NCI-H1436 (cell line): ENCODE measurements around the gene UROC1.

ENCODE experiments used
- DNase-seq: peaks from one replicate; lab custom pipeline; 2025; lab: John Stamatoyannopoulos, UW

Gene UROC1

DNA sequence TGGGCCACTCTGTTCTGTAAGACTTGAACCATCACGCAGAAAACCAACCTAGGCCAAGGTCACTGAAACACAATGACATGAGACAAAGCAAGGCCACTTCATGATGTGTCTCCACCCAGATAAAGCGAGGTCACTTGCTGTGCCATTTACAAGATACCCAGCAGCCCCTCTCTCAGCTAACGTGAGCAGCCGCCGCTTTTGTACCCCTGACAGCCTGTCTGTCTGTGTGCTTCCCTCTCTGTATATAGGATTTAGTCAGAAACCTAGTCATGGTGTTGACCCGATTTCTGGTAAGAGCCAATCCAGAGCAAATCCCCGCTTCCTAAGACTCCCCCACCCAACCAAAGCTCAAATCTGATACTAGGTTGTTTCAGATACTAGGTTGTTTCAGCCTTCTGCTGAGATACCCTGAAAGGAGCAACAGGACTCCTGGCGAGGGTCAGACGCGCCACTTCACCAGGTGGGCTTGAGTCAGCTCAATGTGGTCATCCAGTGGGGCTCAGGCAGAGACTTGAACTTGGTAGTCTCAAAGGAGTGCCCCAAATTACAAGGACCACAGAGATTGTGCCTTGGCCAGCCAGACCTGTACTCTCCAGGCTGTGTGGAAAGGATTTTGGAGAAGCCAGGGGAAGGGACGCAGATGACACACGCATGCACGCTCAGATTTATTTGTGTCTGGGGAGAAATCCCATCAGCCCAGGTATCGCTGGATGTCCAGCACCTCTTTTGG lies 38.8 kb downstream of the UROC1 start:
- no peak for DNase-seq

DNA sequence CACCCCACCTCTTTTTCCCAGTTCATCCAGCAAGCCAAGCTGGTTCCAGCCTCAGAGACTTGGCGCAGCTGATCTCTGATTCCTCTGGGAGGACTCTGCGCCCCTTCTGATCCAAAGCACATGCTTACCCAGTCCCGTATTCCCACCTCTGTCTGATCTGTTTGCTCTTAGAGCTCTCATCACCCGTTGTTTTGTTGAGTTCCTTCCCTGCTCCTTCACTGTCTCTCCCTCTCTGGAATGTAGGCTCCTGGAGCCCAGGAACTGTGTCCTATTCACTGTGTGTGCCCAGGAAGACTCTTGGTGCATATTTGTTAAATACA lies 40.6 kb downstream of the UROC1 start:
- DNase-seq, result no peak

DNA sequence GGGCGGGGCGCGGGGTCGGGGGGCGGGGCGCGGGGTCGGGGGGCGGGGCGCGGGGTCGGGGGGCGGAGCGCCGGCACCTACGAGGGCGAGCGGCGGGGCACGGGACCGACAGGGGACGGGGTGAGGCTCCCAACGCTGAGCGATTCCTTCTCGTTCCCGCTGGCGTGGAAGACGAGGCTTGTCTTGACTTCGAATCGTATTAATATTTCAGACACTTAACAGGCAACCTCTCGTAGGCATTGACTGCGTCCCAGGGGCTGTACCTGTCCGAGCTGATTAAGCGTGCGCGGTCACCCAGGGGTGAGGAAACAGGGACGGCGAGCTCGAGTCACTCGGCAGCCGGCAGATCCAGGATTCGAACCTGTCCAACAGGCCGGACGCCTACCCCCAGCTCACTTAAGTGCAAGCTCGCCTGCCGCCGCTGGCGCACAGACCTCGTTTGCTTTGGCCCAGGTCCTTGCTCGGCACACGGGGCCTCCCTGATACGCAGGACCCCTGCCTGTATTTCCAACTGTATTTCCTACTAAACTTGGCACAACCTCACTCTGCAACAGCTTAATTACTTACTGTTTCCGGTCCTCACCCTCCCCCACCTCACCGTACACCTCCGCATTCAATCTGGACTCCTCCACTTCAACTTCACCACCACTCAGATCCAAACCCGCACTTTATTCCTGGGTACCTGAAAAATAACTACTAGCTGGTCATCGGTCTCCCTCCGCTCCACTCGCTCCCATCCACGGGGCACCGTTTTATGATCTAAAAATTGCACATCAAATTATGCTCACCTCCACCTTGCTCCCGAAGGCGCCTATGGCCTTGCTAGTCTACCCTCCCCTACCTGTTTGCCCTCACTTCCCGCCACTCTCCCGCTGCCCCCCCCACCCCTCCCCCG lies 41.2 kb downstream of the UROC1 start:
- DNase-seq, result peak; percentile 77

DNA sequence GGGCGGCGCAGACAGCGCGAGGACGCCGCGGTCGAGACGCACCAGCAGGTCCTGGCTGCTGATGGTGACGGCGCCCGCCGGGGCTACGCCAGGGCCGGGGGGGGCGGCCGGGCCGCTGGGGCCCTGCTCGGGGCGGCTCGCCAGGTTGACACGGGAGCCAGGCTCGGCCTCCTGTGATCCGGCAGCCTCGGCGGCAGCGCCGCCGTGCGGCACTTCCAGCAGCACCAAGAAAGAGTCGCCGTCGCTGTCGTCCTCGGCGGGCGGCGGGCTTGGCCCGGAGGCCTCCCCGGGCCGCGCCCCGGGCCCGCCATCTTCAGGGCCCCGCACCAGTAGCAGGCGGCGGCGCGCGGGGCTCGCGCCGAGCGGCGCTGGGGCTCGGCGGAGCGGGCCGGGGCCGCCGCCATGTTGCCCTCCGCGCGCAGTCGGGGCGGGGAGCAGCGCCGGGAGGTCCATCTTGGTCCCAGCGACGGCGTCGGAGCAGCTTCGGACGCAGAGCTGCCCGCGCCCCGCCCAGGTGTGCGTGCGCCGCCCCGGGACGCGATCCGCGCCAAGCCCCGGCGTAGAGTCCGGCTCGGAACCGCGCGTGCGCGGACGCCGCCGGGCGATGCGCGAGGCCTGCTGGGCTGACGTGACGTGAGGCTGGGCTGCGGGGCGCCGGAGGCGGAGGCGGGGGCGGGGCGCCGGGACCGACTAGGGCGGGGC lies 42.0 kb downstream of the UROC1 start, which contains the start of gene ZXDC:
TSS of gene ZXDC (minus strand) at position 479 of the 702 bp plus-strand sequence. CDS start at position 453, 26 bp downstream.
- DNase-seq, result peak; percentile 91

DNA sequence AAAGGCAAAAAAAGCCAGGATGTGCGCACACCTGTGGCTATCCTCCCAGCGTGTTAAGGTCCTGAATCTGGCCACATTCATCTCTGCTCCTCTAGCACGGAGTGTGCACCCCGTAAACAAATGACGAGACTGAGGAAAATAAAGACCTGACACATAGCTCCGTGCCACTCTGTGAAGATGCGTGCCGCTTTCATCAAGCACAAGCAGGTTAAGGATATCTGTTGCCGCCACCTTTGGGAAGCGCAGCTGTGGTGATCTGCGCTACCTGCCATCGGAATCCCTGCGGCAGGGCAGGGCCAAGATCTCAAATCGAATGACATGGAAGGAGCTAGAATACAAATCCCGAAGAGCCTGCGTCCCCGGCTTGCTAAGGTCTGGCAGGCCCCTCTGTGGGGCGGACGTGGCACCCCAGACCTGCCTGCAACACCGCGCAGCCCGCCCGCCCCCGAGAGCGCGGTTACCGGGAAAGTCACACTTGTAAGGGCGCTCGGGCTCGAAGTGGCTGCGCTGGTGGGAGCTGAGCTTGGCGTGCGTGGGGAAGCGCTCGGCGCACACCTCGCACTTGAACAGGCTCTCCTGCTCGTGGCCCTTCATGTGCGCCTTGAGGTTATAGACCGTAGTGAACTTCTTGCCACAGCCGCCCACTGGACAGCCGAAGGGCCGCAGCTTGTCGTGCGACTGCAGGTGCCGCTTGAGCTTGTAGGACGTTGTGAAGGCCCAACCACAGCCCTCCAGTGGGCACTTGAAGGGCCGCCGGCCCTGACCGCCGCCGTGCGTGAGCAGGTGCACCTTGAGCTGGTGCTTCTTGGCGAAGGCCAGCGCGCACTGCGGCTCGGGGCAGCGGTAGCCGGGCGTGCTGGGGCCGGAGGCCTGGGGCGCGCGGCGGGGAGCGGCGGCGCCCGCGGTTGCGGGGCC lies 42.8 kb downstream of the UROC1 start:
- DNase-seq, result no peak

DNA sequence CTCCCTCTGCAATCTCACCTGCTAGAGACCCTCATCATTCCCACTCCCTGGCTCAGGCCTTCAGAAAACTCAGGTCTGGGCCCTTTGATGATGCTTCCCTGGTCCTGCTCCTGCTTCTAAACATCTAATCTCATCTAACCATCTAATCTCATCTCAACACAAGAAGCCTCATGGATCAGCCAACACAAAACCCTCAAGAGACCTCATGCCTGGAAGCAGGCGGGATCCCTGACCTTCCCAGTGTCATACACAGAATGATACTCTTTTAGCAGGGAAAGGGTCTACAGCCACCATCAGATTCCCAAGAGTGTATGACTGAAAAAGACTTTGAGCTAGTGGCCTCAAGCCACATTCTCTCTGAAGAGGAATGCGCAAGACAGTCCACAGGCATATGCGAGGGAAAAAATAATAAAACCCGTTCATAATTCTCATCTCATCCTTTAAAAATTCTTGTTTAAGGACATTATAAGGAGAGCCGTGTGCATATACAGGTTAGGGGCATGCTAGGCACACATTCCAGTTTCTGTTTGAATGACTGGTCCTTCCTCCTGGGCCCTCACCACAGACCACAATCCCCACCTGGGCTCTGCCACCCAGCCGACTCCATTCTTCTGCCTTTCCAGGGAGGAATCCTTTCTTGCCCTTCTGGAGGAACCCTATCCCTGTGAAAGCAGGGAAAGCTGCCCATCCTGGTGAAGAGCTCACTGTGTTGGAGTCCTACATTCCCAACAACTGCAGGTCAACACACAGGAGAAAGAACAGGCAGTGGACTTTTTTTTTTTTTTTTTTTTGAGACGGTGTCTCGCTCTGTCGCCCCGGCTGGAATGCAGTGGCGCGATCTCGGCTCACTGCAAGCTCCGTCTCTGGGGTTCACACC lies 44.0 kb downstream of the UROC1 start:
- no peak for DNase-seq

DNA sequence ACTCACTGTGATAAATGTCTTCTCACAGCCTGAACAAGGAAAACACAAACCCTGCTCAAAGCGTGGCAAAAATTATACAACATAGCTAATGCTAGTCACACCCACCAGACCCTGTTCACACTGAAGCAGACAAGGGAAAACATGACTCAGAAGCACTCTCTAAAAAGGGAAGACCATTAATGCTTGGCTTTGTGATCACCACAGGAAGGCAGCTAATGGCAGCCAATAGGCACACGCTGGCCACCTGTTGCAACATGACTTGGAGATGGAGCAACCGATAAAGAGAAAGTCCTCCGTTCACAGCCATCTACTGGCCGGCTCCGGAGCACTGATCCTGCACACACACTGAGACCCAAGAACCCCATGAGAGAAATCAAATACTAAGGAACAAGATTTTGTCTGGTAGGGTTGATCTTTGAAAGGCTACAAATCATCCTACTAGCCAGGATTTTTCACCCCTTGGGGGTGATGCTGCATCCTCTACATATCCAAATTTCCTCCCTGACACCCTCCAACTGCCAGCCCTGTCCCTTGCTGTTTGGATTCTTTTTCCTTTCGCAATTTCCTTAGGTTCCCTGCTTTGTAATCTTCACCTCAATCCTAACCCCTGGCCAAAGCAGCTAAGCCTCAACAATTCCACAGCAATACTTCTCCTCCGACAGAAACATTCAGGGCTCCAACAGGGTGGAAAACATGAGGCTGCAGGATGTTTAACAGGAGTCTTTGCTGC lies 45.1 kb downstream of the UROC1 start:
- DNase-seq, result peak; percentile 41

DNA sequence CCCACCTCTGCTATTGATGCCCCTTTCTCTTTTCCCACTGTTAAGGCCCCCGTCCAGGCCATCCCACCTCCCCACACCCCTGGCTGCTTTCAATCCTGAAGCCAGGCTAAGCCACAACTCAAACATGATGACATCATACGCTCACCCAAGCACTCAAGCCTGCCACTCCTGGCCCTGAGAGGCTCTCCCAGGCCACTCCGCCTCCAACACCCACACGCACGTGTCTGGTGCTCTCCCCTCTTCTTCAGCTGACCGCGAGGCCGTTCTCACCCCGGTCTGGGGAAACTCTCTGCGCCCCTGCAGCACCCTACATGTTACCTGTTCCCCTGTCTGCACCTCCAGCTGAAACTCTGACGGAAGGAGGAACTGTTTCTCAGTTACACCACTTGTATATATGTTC lies 48.1 kb downstream of the UROC1 start:
- no peak for DNase-seq

DNA sequence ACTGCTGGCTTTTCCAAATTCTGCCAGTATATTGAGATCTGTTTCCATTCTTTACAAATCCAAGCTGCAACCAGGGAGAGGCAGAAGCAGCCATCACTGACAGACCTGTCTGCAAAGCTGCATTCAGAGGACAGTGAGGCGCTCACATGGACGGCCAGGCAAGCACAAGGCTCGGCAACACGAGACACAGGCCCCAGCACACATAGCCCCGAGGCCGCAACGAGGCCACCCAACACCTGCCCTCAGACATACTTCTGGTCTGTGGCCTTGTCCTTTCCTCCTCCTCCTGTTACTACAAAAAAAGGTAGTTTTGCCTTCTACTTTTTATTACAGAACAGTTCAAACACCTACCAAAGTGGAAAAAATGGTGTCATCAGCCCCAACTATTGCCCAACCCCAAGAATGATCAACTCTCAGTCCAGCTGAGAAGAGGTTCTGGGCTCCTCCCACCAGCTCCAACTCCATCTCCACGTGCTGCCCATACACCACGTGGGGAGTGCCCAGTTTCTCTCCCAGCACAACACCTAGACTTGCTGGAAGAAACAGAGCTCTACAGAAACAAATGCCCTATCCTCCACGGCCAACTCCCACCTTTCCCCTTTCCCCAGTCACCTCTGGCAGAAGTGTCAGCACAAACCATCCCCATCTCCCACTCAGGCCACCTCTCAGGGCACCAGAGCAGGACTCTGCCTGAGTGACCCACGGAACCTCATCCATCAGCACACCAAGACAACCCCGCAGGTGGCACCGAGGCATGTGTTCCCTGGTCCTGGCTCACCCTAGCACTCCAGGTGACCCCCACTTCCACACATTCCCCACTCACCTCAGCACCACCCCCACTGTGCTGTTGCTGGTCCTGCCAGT lies 49.3 kb downstream of the UROC1 start:
- no peak for DNase-seq

DNA sequence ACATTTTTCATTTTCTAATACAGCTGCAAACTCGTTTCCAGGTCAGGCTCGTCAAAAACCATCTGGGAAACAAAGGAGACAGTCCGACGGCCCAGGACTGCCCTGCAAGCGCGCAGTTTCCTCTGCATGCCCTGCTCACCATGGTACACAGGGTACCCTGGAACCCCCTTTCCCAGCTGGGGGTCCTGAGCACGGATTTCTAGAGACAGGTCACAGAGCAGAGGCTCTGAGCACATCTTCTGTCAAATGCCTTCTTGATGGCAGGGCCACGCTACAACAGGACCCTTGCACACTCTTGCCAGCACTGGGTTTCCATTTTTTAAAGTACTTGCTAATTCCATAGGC lies 50.0 kb downstream of the UROC1 start:
- no peak for DNase-seq

DNA sequence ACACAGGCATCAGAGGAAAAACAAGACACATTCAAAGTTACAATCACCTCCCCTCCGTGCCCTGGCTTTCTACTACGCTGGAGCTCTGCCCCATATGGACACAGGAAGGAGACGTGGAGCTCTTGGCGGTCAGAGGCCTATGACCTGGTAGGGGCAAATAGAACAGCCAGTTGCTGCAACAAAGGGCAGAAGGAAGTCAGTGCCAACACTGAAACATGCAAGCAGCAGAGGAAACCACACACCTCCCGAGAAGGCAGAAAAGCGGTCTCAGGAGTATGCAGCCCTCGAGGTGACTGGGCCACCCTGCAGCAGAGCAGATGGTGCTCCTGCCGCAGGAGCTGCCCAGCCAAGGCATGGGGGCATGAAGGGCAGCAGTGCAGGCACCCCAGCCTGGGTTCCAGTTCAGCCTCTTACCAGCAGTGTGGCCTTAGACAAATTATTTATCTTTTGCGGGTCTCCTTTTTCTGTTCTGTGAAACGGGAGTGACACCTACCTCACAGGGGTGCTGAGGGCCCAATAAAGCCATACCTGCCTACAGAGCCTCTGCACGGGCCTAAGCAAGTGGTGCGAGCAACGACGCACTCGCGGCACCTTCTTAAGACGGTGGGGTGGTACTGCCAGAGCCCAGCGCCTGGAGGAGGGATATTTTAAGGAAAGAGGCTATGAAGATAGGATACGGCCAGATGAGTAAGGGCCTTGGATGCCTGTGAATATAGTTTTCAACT lies 50.5 kb downstream of the UROC1 start:
- no peak for DNase-seq

DNA sequence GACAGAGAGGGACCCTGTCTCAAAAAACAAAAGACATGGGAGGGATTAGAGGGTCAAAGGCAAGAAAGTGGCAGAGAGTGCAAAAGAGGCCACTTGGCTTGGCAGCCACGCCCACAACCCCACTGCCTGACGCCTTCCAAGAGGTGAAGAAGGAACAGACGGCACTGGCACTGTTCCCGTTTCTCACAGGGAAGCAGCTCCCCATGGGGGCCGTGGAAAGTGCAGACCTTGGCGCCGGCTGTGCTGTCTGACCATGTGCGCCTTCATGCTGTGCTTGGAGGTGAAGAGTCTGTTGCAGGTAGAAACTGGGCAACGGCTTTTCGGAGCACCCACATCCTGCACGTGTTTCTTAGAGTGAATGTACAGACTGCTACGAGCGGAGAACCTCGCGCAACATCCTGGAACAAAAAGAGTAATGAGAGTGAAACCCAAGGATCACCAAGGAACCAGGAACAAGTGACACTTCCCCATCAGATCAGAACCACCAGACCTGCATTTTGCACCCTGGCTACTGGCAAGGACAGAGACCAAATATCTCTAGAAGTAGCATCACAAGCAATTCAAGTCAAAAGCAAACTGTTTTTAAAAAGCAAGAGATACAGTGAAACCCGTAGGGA lies 51.5 kb downstream of the UROC1 start:
- DNase-seq, result no peak

DNA sequence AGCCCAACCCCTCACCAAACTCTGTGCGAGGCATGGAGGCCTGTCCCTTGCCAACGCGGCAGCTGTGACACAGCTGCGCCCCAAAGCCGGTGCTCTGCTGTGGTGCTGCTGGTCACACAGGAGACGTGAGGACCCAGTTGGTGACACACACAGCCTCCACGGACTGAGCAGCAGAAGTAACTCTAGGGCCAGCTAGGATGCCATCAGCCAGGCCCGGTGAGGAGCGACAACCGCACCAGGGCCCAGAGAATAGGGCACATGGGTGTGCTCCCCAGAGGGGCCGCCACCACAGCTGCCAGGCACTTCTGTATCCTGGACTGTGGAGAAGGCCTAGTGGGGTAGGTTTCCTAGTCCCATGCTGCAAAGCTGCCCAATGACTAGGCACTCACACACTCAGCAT lies 52.6 kb downstream of the UROC1 start:
- no peak for DNase-seq

DNA sequence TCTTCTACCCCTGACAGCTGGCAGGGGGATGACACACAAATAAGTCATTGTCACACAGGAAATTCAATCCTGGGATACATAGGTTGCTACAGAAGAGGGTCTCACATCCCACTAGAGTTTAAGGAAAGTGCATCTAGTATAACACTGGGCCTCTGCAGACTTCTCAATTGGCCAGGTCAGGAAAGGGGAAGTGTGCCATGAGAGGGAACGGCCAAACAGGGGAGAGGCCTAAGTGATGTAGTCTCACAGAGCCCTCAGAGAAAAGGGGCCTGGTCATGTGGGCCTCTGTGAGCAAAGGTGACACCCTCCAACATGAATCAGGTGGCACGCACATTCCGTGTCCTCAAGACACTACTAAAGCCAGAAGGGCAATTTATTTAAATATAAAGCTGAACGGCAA lies 53.1 kb downstream of the UROC1 start:
- no peak for DNase-seq

DNA sequence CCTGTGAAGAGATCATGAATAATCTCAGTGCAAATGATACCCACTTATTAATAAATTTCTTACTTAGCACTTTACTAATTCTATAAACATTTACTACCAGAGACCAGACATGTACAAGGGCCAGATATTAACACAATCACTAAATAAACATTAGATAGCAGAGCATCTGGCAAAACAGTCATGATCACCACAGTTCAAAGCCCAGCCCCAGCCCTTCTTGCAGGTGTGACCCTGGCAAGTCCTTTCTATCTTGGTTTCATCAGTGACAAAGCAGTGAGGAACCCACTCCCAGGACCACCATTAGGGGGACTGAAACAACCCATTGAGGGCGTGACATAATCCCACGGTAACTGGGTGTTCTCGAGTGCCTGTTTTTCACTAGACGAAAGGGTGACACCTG lies 53.5 kb downstream of the UROC1 start:
- no peak for DNase-seq

DNA sequence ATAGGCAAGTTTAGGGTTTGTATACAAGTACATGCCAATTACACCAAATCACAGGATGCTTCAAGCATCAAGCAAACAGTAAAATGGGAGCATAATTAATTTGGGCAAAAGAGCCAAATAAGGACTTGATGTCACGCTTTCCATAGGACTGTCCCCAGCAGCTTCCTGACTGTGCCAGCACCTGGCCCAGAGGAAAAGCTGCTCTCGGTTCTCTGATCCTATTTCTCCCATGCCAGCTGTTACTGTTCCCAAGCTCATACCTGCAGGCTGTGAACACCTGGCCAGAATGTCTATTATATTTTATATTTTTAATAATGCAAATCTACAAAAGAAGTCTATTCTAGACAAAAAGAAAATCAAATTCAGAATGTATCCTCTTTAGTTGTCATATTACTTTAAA lies 54.1 kb downstream of the UROC1 start:
- no peak for DNase-seq

DNA sequence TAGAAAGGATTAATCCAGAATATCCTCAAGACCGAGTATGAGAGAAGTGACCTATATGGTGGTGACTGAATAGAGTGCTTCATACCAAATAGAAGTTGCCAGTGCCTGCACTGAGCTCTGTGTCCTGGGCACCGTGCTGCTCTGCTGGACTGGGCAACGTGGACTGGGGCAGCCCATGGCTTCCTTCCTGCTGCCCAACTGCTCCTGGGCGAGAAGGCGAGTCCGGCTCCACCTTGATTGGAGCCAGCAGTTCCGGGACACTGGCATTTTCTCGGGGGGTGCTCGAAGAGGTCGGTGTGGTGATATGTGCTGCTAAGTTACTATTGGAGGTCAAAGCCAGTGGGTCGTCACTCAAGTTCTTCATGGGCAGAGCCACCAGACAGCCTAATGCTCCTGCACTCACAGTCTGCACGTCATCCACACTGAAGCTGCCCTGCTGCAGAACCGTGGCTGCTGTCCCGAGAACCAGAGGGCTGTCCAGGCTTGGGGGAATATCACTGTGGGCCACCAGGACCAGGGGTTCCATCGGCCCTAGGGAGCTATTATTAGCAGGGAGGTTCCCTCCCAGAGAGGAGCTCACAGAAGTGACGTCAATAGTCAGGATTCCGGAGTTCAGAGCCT lies 56.0 kb downstream of the UROC1 start:
- no peak for DNase-seq

DNA sequence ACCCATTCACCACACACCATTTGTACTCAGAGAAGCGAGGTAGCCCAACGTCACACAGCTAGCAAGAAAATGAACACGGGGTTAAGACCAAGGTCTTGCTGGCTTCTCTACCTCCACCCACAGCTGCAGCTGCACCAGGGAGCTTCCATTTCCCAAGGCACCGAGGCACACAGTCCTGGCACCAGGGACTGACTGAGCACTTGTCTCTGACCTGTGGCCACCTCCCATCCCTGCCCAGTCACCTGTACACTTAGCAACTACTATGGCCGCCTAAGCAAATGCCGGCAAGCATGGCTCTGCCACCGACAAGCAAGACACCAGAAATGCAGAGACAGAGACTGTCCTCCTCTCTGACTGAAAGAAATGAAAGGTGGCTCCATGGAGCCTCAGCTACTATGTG lies 57.2 kb downstream of the UROC1 start:
- no peak for DNase-seq
